Adrenal gland (tissue), 5 donors: ENCODE data around the gene PITX1.

Experiments used
- POLR2A ChIP-seq, 2 donors: fragments of 450-650 bp; IDR thresholded peaks; one replicate each; pipeline ENCODE4 v1.6.1; 2017; ENCODE audit warnings: antibody characterized with exemption in 2 of 2, mild to moderate bottlenecking in 2 of 2, moderate library complexity in 1 of 2
- TF ChIP-seq, protein P1 (sequence below), 6 experiments: fragments of 450-650 bp in 4 of 6; fragments of 200-600 bp in 2 of 6; sonication (generic) in 1 of 6; IDR thresholded peaks; 1 replicate in 5 of 6; 2 replicates in 1 of 6; pipeline versions ENCODE4 v1.5.1 to v1.8.0; 2016 to 2021; ENCODE audit warnings: antibody characterized with exemption in 6 of 6, mild to moderate bottlenecking in 2 of 6, moderate library complexity in 1 of 6
- donor health status: DM: no; HTN: no; CAD: no.

DNA sequence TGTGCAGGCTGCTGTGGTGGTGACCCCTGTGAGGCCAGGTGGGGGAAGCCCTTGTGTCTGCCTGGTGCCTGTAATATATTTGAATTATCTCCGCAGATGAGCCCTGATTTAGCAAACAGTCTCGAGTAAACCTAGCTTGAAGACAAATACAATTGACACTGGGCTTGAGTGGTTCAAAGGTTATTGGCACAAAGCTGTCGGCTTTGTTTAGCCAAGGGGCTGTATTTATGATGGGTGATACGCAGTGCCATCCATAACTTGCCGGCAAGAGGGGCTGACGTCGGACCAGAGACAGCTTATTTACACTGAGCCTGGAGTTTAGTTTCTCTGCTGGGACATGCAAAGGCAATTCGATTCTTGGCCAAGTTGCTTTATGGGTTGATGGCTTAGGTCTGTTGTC lies 20.0 kb upstream of the PITX1 start:
- TF ChIP-seq, protein P1, sequence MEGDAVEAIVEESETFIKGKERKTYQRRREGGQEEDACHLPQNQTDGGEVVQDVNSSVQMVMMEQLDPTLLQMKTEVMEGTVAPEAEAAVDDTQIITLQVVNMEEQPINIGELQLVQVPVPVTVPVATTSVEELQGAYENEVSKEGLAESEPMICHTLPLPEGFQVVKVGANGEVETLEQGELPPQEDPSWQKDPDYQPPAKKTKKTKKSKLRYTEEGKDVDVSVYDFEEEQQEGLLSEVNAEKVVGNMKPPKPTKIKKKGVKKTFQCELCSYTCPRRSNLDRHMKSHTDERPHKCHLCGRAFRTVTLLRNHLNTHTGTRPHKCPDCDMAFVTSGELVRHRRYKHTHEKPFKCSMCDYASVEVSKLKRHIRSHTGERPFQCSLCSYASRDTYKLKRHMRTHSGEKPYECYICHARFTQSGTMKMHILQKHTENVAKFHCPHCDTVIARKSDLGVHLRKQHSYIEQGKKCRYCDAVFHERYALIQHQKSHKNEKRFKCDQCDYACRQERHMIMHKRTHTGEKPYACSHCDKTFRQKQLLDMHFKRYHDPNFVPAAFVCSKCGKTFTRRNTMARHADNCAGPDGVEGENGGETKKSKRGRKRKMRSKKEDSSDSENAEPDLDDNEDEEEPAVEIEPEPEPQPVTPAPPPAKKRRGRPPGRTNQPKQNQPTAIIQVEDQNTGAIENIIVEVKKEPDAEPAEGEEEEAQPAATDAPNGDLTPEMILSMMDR (IDR thresholded peaks at IDR 0.05): no peak
- no peak for TF ChIP-seq POLR2A (IDR thresholded peaks at IDR 0.05)
